ENCODE measurements around the gene HMX3. TPM values are rescaled to one million over a fixed set of nuclear protein-coding genes. Genes with fewer than 3 reads are reported as not detected.

HMX3 gene
- total RNA-seq, 1 experiment from 2014 or later: not detected

- DNase-seq (ENCODE audit: low read depth): no peak
Observed at GRCh38 chr10:123146894-123147634, 11.3 kb downstream of the HMX3 start.

DNA sequence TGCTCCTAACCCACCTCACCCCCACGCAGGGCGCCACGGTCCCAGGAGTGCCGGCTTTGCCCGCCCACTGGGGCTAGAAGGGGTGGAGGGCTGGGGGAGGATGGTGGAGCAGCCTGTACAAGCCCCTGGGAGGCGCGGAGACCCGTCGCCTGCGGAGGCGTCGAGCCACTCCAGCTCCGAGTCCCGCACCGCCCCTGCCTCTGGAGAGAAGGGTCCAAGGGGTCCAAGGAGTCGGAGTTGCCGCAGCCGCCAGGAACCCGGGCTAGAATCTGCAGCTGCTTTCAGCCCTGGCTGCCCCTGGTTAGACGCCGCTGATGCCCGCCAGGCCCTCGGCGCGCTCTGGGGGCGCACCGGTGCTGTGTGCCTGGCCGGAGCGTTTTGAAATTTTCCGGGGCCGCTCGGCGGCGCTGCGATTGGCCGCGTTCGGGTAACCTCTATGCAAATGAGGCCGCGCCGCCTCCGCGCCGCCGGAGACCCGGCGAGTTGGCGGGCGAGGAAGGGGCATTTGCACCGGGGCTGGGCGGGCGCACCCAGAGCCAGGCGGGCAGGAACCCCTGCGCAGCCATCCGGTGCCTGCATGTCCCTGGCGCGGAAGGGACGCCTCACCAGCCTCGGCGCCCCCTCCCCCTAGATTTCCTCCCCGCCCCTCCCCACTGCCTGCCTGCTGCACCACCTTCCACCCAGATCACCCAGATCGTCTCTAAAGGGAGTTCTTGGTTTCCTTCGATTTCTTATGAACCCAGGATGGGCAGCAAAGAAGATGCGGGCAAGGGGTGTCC lies 12.1 kb downstream of the HMX3 start, which contains the start of gene HMX2:
Gene HMX2, plus strand, starts transcription at position 502 of the 779 bp plus-strand sequence. Its CDS starts 243 bp downstream, at position 745.
- DNase-seq (ENCODE audit: low read depth): no peak

GRCh38 chr10:123148414-123149161 lies 12.8 kb downstream of the HMX3 start:
- no peak for DNase-seq (ENCODE audit: low read depth)

- DNase-seq (ENCODE audit: low read depth): no peak
Observed at GRCh38 chr10:123149162-123149567, 13.4 kb downstream of the HMX3 start.

GRCh38 chr10:123149568-123150270 lies 13.9 kb downstream of the HMX3 start:
- no peak for DNase-seq (ENCODE audit: low read depth)

- no peak for DNase-seq (ENCODE audit: low read depth)
Observed at GRCh38 chr10:123150271-123150985, 14.7 kb downstream of the HMX3 start.

DNA sequence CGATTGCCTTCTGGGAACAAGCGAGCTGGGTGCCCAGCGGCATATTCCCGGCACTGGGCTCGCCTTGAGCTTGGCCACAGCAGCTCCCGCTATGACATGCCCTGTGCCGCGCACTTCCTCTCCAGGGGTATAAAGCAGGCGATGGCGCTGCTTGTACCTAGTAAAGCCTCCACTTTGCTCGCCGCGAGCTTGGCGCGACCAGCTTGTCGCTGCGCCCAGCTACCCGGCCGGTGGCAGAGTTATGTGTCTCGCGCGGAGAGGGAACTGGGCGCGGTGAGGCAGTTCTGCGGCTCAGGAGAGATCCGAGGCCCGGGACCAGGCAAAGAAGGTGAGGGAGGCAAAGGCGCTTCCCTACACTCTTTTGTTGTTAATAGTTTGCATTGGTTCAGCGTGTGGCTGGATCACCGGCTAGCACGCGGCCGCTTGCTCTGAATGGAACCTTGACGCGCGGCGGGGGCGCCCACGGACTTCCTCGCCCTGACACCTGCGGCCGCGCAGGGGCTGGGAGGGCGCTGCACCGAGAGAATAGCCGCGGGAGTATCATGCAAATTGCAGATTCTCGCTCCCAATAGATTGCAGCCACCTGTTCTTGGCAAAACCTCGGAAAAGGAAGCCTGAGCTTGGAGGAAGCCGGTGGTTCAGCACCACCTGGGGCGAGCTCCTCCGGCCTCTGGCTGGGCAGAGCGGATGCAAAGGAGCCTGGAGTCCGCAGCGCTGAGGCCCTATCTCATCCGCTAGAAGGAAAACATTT lies 15.4 kb downstream of the HMX3 start:
- DNase-seq (ENCODE audit: low read depth): no peak

GRCh38 chr10:123151737-123152135 lies 16.0 kb downstream of the HMX3 start:
- no peak for DNase-seq (ENCODE audit: low read depth)

- no peak for DNase-seq (ENCODE audit: low read depth)
Observed at GRCh38 chr10:123153486-123154091, 17.8 kb downstream of the HMX3 start.

DNA sequence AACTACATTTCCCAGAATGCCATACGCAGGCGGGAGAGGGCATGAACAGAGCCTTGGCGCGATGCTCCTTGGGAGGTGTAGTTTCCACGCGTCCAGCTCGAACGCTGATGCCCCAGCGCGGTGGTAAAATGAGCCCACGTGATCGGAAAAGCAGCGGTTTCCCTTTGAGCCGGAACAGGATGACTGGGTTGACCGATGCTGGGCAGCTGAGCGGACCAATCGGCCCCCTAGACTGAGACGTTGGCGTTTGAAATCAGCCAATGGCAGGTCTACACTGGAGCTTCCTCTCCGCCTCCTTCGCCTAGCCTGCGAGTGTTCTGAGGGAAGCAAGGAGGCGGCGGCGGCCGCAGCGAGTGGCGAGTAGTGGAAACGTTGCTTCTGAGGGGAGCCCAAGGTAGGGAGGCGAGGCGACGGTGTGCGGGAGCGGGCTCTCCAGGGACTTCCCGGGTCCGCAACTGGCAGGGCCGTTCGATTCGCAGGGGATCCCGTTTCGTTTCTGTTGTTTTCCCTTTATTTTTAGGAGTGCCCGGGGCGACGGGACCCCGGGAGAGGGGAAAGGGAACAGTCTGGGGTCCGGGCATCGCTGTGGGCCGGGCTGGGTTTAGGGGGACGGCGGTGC lies 18.4 kb downstream of the HMX3 start, which contains the start of gene BUB3:
Gene BUB3, plus strand, starts transcription at position 311 of the 619 bp plus-strand sequence. CDS start 516 bp downstream, outside the sequence.
- DNase-seq (ENCODE audit: low read depth): peak; percentile 100

DNA sequence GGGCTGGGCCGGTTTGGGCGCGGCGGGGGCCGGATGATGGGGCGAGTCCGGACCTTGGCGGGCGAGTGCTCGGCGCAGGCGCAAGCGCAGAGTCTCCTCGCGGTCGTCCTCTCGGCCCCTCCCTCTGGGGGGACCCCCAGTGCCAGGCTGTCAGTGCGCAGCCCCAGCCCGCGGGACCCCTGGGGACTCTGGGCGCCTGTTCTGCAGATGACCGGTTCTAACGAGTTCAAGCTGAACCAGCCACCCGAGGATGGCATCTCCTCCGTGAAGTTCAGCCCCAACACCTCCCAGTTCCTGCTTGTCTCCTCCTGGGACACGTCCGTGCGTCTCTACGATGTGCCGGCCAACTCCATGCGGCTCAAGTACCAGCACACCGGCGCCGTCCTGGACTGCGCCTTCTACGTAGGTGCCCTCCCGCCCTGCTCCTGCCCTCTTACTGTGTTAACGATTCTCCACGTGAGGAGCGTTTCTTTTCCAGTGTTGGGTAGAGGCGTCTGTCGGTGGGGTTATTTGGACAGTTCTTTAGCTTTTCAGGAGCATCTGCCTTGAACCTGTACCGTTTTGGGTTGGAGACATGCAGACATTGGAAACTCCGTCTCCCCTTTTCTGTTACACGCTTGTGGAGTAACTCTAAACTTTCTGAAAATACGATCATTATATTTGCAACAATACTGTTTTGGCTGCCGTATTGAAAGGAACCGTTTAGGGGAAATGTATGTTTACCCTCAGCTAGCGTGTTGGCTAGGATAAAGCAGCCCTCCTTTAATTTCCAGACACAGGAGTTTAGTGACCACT lies 19.1 kb downstream of the HMX3 start:
- peak; percentile 60 for DNase-seq (ENCODE audit: low read depth)

DNA sequence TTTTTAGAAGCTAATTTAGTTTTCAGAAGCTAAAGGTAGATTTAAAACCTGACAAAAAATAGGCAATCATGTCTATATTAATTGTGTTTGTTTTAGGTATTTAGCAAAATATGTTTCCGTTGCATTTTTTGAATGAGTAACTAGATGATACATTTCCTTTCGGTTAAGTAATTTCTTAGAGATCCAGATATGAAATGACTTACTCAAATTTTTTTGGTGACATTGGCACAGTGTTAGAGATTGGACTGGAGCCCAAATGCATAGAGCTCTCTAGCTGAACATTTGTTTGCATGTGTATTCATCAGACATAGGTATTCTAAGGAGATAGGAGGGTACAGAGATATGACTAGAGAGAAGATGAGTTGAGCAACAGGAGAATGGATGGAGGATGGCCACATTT lies 20.3 kb downstream of the HMX3 start:
- DNase-seq (ENCODE audit: low read depth): peak; percentile 12

DNA sequence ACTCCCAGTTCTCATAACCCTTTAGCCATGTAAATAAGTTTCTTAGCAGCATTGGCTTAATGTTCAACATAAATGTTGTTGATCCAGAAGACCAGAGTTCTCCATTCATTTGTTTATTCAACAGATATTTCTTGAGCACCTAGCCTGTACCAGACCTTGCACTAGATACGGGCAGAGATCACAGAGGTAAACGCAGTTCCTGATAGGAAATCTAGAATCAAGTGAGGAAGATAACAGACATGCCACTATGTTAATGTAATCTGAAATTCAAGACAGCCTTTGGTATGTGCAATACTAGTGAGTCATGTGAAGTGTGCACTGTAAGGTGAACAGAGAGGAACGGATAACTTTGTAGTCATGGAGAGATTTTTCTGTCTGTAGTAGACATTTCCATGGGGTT lies 21.4 kb downstream of the HMX3 start:
- peak; percentile 56 for DNase-seq (ENCODE audit: low read depth)

DNA sequence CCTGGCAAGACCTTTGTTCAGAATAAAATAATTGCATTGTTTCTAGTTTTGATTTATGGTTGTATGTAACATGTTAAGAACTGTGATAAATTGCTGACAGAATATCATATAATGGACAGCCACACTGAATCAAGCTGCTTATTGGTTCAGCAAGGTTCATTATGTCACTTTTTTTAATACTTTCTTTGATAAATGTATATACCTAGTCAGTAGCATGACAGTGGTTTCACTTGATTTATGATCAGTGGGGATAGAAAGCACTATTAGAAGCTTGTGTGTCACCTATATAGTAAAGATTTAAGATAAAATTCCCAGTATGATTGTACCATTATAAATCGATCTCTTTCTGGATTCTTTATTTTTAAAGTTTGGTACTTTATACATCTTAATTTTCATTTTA lies 22.9 kb downstream of the HMX3 start:
- DNase-seq (ENCODE audit: low read depth): no peak

DNA sequence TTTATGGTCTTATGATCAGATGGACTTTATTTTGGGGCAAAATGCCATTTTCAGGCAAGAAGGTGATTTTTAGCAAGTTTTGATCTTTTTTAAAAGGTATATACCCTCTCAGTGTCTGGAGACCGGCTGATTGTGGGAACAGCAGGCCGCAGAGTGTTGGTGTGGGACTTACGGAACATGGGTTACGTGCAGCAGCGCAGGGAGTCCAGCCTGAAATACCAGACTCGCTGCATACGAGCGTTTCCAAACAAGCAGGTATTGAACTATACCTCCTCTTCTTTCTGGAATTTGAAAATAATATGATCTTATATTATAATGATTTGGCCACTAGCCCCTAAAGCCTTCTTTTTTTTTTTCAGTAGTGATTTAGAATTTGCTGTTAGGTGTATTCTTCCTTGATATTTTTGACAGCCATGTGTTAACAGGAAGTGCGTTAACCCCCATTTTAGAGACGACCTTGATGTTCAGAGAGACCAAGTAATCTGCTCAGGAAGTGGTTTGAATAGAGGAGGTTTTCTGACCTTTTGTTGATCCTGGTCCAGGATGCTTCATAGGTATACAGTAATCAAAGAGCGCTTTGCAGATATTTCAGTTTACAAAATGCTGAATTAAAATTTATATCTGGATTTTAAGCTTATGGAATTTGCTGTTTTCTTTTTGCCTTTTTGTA lies 24.7 kb downstream of the HMX3 start:
- DNase-seq (ENCODE audit: low read depth): no peak

DNA sequence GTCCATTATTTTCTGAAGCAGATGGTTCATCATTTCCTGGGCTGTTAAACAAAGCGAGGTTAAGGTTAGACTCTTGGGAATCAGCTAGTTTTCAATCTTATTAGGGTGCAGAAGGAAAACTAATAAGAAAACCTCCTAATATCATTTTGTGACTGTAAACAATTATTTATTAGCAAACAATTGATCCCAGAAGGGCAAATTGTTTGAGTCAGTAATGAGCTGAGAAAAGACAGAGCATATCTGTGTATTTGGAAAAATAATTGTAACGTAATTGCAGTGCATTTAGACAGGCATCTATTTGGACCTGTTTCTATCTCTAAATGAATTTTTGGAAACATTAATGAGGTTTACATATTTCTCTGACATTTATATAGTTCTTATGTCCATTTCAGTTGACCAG lies 28.5 kb downstream of the HMX3 start:
- no peak for DNase-seq (ENCODE audit: low read depth)

- no peak for DNase-seq (ENCODE audit: low read depth)
Observed at GRCh38 chr10:123165445-123166072, 29.8 kb downstream of the HMX3 start.
